Fibroblast of skin of abdomen (primary cell): ENCODE data around the gene LMO7. TPM values are rescaled to one million over a fixed set of nuclear protein-coding genes. Genes with fewer than 3 reads are reported as not detected.

Source experiments
- DNase-seq: peaks from one replicate; pipeline ENCODE4 v3.0.0-alpha.2; 2013
- polyA plus RNA-seq, 2 experiments: library from polyadenylated mRNA; unstranded; fragments of 120-200 nt; gene quantifications; one replicate each; pipeline ENCODE4 v1.2.1, GENCODE V29; 2013; ENCODE audit not compliant: insufficient read length in 2 of 2

LMO7 gene
- polyA plus RNA-seq (2013, experiment 1 of 2; ENCODE audit: insufficient read length) = 255 TPM
- polyA plus RNA-seq (2013, experiment 2 of 2; ENCODE audit: insufficient read length) = 245 TPM

DNA sequence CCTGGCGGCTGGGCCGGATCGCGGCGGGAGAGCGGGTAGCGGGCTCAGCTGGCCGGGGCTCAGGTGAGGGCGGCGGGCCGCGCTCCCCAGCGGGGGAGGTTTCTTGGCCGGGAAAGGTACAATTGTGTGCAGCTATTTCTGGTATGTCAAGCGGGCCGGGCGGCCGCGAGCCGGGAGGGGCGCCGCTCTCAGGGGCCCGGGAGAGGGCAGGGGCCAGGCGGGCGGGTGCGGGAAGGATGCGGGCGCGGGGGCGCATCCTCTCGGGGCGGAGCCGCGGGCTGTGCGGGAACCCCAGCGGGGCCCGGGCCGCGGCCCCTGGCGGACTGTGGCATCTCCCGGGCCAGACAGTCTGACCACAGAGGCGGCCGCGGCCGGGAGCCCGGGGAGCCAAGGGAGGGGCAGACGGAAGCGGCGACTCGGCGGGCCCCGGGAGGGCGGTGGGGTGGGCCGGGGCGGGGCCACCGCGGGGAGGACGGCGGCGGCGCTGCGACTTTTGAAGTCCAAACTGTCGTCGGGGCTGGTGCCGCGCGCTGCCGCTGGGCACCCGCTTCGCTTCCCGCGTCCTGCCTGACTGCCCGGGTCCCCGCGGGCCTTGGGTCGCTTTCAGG, at the start of gene LMO7:
Gene LMO7, plus strand, starts transcription at position 503 of the 608 bp plus-strand sequence. CDS start 328 bp downstream, outside the sequence.
- peak; percentile 78 for DNase-seq

DNA sequence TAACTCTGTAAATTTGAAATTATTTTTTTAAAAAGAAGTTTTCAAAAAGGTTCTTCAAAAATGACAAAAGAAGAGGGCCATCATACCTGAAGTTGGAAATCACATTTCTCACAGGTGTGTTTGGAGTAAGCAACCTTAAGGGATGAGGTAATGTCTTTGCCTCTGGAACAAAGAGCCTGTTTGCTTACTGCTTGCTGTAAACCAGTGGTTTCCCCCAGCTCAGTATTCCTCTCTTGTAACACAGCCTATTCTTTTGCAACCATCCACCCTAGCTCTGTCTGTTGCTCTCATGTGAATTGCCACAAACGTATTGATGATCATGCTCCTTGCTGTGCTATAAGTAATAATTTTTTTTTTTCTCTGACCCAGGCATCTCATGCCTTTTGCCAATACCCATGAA, 48.5 kb upstream of the LMO7 start:
- no peak for DNase-seq

DNA sequence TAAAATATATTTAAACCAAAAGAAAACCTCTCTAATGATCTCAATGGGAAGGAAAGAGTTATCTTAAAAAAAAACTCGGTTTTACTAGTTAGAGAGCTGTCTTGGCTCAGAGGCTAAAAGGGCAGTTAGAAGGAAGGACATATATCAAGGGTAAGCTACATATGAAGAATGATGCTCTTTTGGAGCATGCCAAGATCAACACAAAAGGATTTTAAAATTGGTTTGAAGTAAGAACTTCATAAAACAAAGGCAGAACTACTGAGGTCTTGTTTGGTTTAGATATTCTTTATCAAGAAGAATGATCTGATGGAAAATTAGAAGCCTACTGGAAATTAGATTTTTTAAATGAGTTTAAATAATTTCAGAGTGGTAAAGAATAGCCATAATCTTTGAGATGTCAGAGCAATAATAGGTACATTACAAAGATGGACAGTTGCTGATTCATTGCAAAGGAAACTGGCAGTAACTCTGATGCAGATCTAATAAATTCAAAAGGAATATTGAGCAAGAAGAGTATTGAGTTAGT, 39.4 kb upstream of the LMO7 start:
- DNase-seq = no peak

DNA sequence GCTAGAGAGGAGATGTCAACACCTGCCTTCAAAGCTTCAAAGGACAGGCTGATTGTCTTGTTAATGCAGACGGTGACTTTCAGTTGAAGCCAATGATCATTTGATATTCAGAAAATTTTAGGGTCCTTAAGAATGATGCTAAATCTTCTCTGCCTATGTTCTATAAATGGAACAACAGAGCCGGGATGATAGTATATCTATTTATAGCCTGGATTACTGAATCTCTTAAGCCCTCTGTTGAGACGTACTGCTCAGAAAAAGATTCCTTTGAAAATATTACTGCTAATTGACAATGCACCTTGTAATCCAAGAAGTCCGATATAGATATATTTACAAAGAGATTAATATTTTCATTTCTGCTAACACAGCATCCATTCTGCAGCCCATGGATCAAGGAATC, 35.8 kb upstream of the LMO7 start:
- no peak for DNase-seq

DNA sequence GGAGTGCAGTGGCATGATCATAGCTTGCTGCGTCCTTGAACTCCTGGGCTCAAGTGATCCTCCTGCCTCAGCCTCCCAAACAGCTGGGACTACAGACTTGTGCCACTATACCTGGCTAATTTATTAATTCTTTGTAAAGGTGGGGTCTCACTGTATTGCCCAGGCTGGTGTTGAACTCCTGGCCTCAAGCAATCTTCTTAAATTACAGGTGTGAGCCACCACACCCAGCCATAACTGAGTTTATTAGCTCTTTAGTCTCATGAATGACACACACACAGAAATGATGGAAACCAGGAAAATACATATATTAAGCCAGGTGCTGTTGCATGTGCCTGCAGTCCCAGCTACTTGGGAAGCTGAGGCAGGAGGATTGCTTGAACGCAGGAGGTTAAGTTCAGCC, 33.1 kb upstream of the LMO7 start:
- DNase-seq = no peak

DNA sequence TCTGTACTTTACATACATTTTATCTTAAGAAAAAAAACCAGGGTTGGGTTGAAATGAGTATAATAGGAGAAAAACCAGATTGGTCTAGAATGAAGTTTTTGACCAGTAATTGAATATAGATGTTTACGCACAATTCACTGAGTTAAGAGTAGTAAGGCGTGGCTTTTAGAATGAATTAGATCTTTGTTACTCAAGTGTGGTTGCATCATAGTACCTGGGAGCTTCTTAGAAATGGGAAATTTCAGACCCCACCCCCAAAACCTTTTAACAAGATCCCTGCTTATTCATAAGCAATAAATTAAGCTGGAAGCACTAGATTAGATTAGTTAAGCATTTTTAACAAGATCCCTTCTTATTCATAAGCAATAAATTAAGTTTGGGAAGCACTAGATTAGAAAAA, 28.7 kb upstream of the LMO7 start:
- DNase-seq = no peak

DNA sequence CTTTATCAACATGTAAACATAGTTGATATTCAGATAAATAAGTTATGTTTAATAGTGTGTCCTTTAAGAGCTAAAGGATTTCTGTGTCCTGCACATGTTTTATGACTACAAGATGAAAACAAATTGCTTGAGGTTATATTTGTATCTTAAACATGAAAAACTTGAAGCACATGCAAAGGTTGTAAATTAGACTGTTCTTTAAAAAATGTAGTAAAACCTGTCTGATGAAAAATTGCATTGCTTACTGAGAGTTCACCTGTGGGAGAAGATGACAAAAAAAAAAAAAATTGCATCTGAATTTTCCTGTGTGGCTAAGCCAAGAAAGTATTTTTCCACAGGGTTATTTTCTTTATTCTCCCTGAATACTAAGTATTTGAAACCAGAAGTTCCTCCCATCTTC, 25.7 kb upstream of the LMO7 start:
- DNase-seq = no peak

DNA sequence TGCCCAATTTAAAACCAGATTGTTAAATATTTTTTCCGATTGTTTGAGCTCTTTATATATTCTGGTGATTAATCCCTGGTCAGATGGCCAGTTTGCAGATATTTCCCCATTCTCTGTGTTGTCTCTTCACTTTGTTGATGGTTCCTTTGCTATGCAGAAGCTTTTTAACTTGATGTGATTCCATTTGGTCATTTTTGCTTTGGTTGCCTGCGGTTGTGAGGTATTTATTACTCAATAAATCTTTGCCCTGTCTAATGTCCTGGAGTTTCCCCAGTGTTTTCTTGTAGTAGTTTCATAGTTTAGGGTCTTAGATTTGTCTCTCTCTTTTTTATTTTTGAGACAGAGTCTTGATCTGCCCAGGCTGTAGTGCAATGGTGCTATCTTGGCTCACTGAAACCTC, 23.8 kb upstream of the LMO7 start:
- DNase-seq = peak; percentile 44

DNA sequence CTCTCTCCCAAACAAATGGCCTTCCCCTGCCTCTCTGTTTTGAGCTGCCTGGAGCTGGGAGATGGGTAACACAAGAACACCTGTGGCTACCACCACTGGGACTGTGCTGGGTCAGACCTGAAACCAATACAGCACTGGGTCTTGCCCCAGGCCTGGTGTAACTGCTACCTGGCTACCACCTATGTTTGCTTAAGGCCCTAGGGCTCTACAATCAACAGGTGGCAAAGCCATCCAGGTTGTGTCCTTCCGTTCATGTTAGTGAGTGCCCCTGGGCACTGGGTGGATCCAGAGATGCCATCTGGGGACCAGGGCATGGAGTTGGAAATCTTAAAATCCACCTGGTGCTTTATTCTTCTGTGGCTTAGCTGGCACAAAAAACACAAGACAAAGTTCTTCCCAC, 18.9 kb upstream of the LMO7 start:
- DNase-seq = no peak

DNA sequence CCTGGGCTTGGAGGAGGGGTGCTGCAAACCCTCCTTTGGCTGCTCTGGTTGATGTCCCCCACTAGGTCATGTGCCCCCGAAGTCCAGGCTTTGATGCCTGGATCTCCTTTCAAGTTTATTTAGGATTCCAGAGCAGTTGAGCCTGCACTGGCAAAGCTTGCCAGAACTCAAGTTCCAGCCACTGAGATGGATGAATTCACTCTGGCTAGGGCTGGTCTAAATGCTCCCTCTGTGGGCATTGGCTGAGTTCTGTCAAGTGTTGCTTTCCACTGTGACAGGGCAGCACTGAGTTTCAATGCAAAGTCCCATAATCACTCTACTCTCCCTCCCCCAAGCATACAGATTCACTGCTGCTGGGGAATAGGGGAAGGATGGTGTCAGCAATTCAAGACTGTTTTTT, 17.8 kb upstream of the LMO7 start:
- DNase-seq = no peak

DNA sequence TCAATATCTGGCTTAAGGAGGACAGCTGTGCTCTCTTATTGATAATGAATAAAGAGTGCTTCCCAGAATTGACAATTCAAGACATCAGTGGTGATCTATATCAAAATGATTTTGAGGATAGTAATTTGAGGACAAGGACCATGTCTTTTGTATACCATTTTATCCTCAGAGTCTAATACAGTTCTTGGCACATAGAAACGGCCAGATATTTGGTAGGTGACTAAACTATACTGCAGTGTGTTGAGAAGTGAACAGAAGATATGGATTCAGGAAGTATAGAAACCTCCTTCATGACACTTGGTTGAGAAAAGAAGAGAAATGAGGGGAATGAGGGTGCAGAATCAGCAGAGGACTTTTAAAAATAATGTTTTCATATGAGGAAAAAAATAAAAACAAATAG, 16.1 kb upstream of the LMO7 start:
- DNase-seq = peak; percentile 35

DNA sequence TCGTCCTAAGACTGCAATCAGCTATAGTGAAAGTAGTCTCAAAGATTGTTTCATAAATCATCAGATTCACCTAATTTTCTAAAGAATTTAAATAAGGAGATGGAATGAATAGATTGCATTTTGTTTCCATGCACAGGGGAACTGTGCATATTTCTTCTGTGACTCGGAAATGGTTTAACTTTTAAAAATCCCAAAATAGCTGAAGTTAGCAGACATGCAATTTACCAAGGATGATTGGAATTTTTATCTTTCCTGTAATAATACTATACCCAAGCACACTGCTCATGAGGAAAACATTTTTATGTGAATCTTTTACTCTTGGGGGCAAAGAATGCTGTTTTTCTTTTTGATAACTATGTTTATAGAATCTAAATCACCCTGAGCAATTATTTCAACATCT, 15.0 kb upstream of the LMO7 start:
- peak; percentile 91 for DNase-seq

DNA sequence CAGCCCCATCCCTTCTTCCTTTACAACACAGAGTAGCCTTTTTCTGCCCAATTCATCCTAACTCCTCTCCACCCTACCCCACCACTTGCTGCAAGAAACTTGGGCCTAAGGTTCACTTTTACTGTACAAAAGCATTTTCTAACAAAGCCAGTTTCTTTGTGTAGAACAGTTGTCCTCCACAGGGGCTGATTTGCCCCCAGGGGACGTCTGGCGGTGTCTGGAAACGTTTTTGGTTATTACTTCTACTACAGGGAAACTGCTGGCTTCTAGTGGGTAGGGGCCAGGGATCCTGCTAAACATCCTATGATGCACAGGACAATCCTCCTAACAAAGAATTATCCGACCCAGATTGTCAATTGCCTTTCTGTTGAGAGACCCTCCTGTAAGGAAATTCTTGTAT, 7.3 kb upstream of the LMO7 start:
- DNase-seq = no peak

DNA sequence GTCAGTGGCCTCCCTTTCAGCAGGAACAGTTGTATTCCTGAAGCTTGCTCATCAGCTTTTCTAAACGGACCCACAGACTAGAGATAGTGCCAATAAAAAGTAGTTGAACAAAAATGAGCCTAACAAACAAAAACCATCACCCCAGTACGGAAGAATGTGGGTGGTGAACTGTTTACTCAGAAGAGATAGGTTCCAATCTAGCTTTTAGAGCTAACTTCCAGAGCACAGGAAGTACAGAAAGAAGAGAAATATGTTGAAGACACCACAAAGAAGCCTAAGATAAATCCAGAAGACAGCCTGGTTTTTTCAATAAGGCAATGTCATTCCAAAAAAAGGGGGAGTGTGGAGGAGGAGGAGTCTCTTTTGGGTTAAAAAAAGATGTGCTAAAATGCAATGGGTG, 2.8 kb upstream of the LMO7 start:
- DNase-seq = peak; percentile 98

DNA sequence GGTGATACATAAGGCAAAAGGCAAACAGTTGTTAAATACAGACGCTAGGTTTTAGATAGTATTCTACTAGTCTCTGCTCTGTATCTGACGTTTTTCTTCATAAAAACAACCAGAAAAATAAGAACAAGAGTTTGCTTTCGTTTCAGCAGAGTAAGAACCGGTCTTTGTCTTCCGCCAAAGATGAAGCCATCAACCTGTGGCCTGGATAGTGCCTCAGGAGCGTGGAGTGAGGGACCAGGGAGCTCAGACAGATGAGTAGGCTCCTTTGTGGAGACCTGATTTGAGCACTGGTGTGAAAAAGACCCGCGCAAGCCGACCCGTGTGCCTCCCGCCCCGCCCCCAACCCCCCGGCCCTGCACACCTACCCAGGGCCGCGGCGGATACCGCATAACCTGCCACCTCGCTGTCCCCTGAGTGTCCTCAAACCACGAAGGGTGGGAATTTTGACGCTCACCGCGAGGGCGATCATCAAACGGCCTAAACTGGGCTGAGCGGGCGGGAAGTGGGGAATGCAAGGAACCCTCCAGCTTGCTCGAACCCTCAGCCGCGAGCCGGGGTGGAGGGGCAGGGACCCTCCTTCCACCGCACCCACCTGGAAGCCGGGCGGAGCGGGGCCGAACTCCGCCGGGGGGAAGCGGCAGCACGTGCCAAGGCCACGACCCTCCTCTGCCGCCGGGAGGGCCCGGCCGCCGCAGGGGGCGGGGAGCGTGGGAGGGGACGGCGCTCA, 866 bp upstream of the LMO7 start:
- peak; percentile 34 for DNase-seq

DNA sequence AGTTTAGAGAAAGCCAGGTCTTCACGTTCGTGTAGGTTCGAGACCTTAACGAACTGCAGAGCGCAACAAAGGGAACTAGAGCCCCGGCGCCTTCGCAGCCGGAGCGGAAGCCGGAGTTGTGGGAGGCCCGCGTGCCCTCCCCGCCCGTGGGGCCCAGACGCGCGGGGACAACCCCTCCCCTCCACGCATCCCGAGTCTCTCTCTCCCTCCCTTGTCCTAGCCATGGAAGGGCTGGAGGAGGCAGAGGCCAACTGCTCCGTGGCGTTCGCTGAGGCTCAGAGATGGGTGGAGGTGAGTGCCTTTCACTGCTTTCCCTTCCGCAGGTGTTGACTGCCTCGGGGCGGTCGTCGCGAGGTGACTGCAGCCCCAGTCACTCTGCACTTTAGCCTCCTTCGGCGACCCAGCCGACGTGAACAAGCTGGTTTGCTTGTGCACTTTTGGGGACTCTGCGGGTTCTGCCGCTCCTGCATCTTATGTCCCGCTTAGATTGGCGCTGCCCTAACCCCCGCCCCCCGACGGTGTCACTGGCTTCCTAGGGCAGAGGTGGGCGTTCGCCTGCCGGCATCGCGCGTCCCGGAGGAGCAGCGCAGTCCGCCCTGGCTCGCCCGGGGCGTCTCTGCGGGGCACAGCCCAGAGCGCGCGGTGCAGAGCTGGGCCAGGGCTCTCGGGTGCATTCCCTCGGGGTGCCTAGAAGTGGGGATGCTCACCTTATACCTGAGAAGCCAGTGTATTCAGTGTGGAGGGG, 478 bp downstream of the LMO7 start:
- peak; percentile 40 for DNase-seq

DNA sequence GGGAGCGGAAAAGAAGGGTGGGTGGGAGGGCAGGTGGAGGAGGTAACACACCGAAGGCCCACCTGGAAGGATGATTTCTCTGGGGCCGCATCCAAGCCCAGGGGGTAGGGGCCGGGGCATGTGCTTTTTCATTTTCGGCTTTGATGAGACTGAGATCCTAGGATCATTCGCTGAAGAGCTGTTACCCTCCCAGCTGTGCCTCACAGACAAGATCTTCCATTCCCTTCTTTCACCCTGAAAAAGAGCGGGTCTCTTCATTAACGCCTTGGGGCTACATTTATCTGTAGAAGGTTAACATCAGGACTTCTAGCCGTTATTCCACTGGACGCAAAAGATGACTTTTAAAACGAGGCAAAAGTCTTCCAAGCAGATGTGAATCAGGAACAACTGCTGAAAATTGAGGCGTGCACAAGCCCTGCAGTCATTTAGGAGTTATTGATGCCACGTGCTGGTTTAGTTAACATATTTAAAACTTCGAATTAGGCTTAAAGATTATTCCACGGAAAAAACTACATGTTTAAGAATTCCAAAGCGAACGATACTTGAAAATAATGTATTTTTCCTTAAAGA, 1.1 kb downstream of the LMO7 start:
- no peak for DNase-seq

DNA sequence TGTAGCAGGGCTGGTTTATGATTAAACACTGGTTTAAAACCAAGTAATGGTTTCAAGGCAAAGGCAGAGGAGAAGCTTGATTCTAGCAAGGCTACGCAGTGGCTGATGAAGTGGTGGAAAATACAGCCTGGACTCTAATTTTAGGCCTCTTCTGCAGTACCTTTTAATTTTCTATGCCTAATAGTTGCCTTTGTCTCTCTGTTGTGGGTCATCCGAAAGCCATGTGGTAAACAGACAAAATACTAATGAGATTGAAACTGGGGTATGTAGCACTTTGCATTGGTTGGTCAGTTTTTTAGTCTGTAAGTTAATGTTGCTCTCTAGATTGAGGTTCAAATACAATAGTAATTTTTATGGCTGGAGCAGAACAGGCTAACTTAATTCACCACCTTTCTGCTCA, 3.3 kb downstream of the LMO7 start:
- no peak for DNase-seq

DNA sequence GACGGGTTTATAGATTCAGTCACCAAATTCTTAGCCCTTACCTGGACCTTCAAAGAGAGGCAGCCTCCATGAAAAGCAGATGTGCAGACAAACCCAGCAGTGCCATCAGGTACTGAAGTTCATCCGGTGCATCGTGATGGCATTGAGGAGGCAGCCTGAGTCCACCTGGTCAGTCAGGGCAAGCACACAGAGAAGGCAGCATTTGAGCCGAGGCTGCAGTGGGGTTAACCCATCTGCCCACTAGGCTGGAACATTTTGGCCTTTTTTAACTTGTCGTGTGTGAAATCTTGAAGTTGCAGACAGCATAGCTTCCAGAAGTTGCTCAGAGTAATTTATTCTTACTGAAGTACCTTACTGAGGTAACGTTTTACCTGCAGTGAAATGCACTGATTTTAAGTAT, 4.9 kb downstream of the LMO7 start:
- no peak for DNase-seq

DNA sequence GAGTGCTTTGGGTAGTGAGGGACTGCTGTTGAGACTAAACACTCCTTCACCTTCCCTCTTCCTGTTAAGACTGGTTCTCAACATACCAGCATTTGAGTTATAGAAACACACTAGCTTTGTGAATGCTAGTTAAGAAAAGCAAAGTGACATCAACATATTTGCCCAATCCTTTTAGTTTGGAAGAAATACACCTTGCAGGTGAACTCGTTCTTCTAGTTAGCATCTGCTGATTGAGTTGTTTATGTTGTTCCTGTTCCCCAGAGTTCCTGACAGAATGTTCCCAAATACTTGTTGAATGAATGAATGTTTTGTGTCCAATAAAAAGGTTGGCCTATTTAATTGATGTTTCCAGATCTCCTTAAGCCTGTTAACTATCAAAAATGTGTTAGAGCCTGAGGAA, 7.1 kb downstream of the LMO7 start:
- DNase-seq = no peak

DNA sequence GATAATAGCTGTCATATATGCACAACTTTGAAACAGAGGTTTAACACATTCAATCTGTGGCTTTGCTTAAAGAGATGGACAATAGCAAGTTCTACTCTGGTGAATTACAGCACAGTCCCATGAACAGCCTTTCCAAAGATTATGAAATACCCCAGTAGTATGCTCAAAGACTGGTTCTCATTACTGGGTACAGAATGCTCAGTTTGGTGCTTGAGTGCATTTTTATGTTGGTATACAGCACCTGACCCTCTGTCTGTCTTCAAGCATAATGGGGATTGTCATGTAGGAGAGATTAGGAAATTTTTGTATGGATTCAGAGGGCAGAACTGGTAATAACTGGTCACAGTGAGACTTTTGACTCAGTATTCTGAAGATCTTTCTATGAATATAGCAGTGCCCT, 7.6 kb downstream of the LMO7 start:
- DNase-seq = no peak

DNA sequence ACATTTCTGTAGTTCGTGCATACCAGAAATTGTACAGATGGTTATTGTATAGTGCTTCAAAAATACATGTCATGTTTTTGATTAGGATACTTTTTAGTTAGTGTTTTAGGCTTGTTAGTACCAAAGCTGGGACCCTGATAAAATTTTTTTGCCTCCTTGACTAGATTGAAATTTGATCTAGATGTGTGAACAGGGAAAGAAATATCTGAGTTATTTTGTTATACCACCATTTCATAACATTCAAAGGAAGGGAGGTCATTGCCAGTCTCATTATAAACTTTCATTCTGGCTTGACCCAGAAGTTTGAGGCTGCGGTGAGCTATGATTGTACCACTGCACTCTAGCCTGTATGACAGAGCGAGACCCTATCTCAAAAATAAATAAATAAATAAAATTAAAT, 9.0 kb downstream of the LMO7 start:
- peak; percentile 45 for DNase-seq

DNA sequence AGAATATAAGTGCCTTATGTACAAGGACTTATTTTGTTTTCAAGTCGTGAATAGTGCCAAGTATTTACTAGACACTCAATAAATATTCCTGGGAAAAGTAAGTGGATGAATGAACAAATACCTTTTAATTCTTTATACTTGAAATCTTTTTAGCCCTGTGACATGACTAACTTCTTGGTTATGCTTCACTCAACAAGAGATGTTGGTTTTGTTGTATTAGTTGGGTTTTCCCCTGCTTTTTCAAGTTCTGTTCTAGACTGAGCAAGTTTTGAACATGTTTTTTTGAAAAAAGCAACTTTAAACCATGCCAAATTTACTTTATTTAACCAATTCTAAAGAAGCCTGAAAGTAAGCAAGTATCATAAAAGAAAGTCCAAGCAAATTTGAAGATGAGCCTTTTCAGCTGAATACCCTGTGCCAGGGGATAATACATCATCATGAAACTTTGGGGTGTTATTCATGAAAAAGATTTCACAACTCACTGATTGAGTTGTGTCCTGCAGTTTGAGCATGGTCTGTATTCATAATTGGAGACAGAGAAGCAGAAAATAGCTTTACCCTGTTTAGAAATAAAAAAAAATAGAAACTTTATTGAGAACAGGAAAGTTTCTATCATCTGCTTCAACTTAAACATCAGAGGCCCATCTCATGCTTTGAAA, 11.1 kb downstream of the LMO7 start:
- DNase-seq = peak; percentile 60
